Upper lobe of right lung (tissue), 1 donor: ENCODE data around the gene RPL27A. TPM values are rescaled to one million over a fixed set of nuclear protein-coding genes. Genes with fewer than 3 reads are reported as not detected.

ENCODE experiments used
- ATAC-seq: fragments of 200-7000 bp; cut with Tn5 transposase; one replicate; pipeline ENCODE4 v1.9.1; 2020; ENCODE audit warnings: mild to moderate bottlenecking, moderate library complexity
- DNase-seq: peaks from one replicate; pipeline ENCODE4 v3.0.0-alpha.2; 2020
- H3K27ac ChIP-seq: fragments of 200-600 bp; one replicate; pipeline ENCODE4 v1.8.0; 2022
- H3K27me3 ChIP-seq: fragments of 200-600 bp; one replicate; pipeline ENCODE4 v1.8.0; 2022; ENCODE audit warnings: mild to moderate bottlenecking
- H3K36me3 ChIP-seq: fragments of 200-600 bp; one replicate; pipeline ENCODE4 v1.8.0; 2022
- H3K4me1 ChIP-seq: fragments of 200-600 bp; one replicate; pipeline ENCODE4 v1.8.0; 2022
- H3K4me3 ChIP-seq: fragments of 200-600 bp; one replicate; pipeline ENCODE4 v1.8.0; 2022; ENCODE audit warnings: mild to moderate bottlenecking
- H3K9me3 ChIP-seq: fragments of 200-600 bp; one replicate; pipeline ENCODE4 v1.8.0; 2022
- intact Hi-C: fragments of 100-400 bp; cut with DNase I; formaldehyde crosslinking; loops from one replicate; pipeline ENCODE4 v1.11.0; 2022
- total RNA-seq: library from RNA; stranded (reverse); fragmentation: NEBNext Ultra II Directional; extraction: Animal tissue kit (Norgen Biotek cat#: 25700); gene quantifications from one replicate; pipeline ENCODE4 v1.2.1, GENCODE V29; 2021
- TF ChIP-seq, protein P1 (sequence below): fragments of 200-600 bp; IDR thresholded peaks from one replicate; pipeline ENCODE4 v1.8.0; 2022; ENCODE audit warnings: antibody characterized with exemption
- donor health status: DM: no; HTN: yes; CAD: no; lungs with severe emphysema.

The RPL27A gene
- total RNA-seq, 1 donor from 2014 or later: 835 TPM

GRCh38 chr11:8650401-8650990 is 32.1 kb upstream of the RPL27A start:
- Histone ChIP-seq H3K9me3 (no peaks in the 10 kb centered on the region), H3K27ac (no peak overlapping the region), H3K27me3 (no peaks in the 10 kb centered on the region), H3K4me1 (no peaks in the 10 kb centered on the region), H3K36me3 (peaks cover 32% of the 10 kb centered on the region), H3K4me3 (no peak overlapping the region)
- TF ChIP-seq, protein P1, sequence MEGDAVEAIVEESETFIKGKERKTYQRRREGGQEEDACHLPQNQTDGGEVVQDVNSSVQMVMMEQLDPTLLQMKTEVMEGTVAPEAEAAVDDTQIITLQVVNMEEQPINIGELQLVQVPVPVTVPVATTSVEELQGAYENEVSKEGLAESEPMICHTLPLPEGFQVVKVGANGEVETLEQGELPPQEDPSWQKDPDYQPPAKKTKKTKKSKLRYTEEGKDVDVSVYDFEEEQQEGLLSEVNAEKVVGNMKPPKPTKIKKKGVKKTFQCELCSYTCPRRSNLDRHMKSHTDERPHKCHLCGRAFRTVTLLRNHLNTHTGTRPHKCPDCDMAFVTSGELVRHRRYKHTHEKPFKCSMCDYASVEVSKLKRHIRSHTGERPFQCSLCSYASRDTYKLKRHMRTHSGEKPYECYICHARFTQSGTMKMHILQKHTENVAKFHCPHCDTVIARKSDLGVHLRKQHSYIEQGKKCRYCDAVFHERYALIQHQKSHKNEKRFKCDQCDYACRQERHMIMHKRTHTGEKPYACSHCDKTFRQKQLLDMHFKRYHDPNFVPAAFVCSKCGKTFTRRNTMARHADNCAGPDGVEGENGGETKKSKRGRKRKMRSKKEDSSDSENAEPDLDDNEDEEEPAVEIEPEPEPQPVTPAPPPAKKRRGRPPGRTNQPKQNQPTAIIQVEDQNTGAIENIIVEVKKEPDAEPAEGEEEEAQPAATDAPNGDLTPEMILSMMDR: no peak
- intact Hi-C loops: no loop called here
- ATAC-seq (no peak), DNase-seq (no peak)

DNA sequence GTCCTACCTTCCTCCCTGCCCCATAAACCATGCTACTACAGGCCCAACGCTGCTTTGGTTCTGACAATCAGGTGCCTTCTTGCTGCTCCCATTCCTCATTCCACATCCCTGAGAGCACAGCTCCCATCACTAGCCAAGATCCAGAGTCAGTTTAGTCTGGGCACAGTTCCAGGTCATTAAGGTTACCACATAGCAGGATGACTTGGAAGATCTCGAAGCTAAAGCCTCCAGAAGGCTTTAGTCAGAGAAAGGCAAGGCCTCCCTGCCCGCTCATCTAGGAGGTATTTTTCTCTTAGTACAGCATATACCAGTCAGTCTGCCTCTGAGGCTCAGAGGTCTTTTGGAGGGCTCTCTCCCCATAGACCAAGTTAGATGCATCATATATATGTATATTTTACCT is 30.5 kb upstream of the RPL27A start:
- intact Hi-C loops: no loop called here
- Histone ChIP-seq H3K36me3 (peaks cover 15% of the 10 kb centered on the region), H3K27me3 (no peaks in the 10 kb centered on the region), H3K9me3 (no peaks in the 10 kb centered on the region), H3K4me3 (no peak overlapping the region), H3K27ac (no peak overlapping the region), H3K4me1 (no peaks in the 10 kb centered on the region)
- TF ChIP-seq, protein P1: no peak
- ATAC-seq (no peak), DNase-seq (no peak)

DNA sequence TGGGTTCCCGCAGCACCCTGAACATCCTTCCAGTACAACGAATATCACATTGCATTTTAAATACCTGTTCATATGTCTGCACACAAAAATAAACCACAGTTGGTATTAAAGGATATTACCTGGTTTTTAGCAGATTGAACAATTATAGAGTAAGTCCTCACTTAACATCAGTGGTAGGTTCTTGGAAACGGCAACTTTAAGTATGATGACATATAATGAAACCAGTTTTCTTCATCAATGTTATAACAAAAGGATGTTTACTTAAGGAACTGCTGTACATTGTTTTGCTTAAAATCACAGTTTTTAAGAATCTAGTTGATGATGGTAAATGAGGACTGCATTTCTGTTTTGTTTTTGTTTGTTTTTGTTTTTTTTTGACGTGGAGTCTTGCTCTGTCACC is 28.1 kb upstream of the RPL27A start:
- H3K4me1 ChIP-seq: no peaks in the 10 kb centered on the region
- no peak for ATAC-seq
- H3K27ac ChIP-seq: no peak overlapping the region
- H3K36me3 ChIP-seq: no peaks in the 10 kb centered on the region
- TF ChIP-seq, protein P1: no peak
- no peaks in the 10 kb centered on the region for H3K27me3 ChIP-seq
- no peak for DNase-seq
- H3K4me3 ChIP-seq: no peak overlapping the region
- no peaks in the 10 kb centered on the region for H3K9me3 ChIP-seq
- intact Hi-C loops: no loop called here

DNA sequence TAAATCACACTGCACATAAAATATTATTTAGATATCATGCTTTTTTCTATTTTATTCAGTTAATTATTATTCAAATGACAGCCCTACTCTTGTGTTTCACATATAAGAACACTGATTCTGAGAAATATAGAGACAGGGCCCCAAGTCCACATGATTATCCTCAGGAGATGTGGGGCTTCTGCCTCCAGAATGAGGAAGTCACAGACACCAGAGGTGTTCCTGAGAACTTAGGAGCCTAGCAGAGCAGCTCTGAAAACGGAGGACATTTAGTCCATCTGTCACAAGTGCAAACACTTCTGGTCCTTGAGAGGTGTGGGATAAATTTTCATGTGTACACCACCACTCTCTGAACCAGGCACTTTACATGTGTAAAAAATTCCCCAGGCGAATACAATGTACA is 26.3 kb upstream of the RPL27A start:
- TF ChIP-seq, protein P1: no peak
- Histone ChIP-seq H3K9me3 (no peaks in the 10 kb centered on the region), H3K27me3 (no peaks in the 10 kb centered on the region), H3K36me3 (no peaks in the 10 kb centered on the region), H3K4me3 (no peak overlapping the region), H3K4me1 (no peaks in the 10 kb centered on the region), H3K27ac (no peak overlapping the region)
- DNase-seq (no peak), ATAC-seq (no peak)
- intact Hi-C loops: no loop called here

GRCh38 chr11:8658321-8659057 is 24.1 kb upstream of the RPL27A start:
- H3K27me3 ChIP-seq: no peaks in the 10 kb centered on the region

More at GRCh38 chr11:8658321-8659057, 24.1 kb upstream of the RPL27A start:
- ATAC-seq (no peak), DNase-seq (no peak)
- Histone ChIP-seq H3K4me1 (no peaks in the 10 kb centered on the region), H3K9me3 (no peaks in the 10 kb centered on the region), H3K36me3 (no peaks in the 10 kb centered on the region), H3K4me3 (no peak overlapping the region), H3K27ac (no peak overlapping the region)
- intact Hi-C loops: no loop called here
- TF ChIP-seq, protein P1: no peak
